ENCODE measurements around the gene RALY.

The RALY gene

DNA sequence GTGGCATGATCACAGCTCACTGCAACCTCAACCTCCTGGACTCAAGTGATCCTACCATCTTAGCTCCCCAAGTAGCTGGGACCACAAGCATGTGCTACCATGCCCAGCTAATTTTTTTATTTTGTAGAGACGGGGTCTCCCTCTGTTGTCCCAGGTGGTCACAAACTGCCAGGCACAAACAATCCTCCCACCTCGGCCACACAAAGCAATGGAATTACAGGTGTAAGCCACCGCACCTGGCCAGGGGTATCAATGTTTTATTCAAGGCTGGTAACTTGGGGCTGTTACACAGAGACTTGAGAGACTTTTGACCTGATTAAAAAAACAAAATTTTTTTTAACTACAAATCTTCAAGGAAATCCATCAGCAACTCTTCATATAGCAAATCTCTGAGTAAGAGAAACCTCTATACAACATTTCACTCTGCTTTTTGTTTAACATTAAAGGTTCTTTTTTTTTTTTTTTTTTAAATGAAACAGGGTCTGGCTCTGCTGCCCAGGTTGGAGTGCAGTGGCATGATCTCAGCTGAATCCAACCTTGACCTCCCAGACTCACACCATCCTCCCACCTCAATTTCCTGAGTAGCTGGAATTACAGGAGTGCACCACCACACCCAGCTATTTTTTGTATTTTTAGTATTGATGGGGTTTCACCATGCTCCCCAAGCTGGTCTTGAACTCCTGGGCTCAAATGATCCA lies 112.4 kb downstream of the RALY start:
- Histone ChIP-seq H3K36me3 (ENCODE audit: insufficient read depth, low read length) (peaks cover 32% of the 10 kb centered on the region), H3K27me3 (ENCODE audit: insufficient read depth, low read length) (no peaks in the 10 kb centered on the region), H3K79me2 (ENCODE audit: control insufficient read depth, insufficient read depth, low read length, unreplicated experiment) (peaks cover 91% of the 10 kb centered on the region), H3K4me3 (ENCODE audit: low read depth, low read length) (no peak overlapping the region), H2AFZ (ENCODE audit: low read length, unreplicated experiment) (no peak overlapping the region), H3K27ac (ENCODE audit: low read depth, low read length) (no peak overlapping the region), H3K4me1 (ENCODE audit: control insufficient read depth, insufficient read depth, low read length, unreplicated experiment) (peaks cover 34% of the 10 kb centered on the region)

DNA sequence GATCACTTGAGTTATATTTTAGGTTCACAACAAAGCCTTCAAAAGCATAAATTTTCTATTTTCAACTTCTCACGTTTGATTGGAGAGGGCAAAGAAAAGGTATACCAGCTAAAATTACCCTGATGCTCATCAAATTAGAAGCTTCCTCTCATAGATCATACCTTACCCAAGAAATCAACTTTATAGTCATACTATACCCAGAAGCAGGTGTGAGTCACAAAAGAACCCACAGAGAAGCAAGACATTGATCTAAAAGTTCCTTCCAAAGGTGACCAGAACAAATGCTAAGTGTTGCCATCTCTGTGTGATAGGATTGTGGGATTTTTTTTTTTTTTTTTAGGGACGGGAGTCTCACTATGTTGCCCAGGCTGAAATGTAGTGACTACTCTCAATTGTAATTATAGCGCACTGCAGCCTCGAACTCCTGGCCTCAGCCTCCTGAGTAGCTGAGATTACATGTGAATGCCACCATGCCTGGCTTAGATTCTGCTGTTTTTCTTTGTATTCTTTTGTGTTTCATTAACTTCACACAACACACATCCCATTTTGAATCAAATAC lies 115.0 kb downstream of the RALY start:
- H3K27me3 ChIP-seq (ENCODE audit: insufficient read depth, low read length), result no peaks in the 10 kb centered on the region
- H3K36me3 ChIP-seq (ENCODE audit: insufficient read depth, low read length), result peaks cover 21% of the 10 kb centered on the region
- no peak overlapping the region for H3K27ac ChIP-seq (ENCODE audit: low read depth, low read length)
- H3K79me2 ChIP-seq (ENCODE audit: control insufficient read depth, insufficient read depth, low read length, unreplicated experiment), result peaks cover 83% of the 10 kb centered on the region
- H3K4me3 ChIP-seq (ENCODE audit: low read depth, low read length), result peak overlapping the region; percentile 10
- H2AFZ ChIP-seq (ENCODE audit: low read length, unreplicated experiment), result no peak overlapping the region
- H3K4me1 ChIP-seq (ENCODE audit: control insufficient read depth, insufficient read depth, low read length, unreplicated experiment), result peaks cover 34% of the 10 kb centered on the region

DNA sequence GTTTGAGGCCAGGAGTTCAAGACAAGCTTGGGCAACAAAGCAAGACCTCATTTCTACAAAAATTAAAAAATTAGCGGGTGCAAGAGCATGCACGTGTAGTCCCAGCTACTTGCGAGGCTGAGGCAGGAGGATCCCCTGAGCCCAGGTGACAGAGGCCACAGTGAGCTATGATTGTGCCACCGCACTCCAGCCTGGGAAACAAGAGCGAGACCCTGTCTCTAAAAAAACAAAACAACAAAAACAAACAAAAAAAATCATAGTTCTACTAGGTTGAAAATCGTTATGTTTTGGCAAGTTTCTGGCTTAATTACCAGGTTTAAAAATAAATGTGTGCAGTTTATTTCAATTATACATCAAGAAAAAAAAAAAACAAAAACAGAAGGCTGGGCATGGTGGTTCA lies 115.7 kb downstream of the RALY start:
- peaks cover 17% of the 10 kb centered on the region for H3K36me3 ChIP-seq (ENCODE audit: insufficient read depth, low read length)
- H3K27ac ChIP-seq (ENCODE audit: low read depth, low read length), result no peak overlapping the region
- H3K27me3 ChIP-seq (ENCODE audit: insufficient read depth, low read length), result no peaks in the 10 kb centered on the region
- peak overlapping the region; percentile 32 for H3K4me3 ChIP-seq (ENCODE audit: low read depth, low read length)
- no peak overlapping the region for H2AFZ ChIP-seq (ENCODE audit: low read length, unreplicated experiment)
- H3K79me2 ChIP-seq (ENCODE audit: control insufficient read depth, insufficient read depth, low read length, unreplicated experiment), result peaks cover 75% of the 10 kb centered on the region
- H3K4me1 ChIP-seq (ENCODE audit: control insufficient read depth, insufficient read depth, low read length, unreplicated experiment), result peaks cover 34% of the 10 kb centered on the region

DNA sequence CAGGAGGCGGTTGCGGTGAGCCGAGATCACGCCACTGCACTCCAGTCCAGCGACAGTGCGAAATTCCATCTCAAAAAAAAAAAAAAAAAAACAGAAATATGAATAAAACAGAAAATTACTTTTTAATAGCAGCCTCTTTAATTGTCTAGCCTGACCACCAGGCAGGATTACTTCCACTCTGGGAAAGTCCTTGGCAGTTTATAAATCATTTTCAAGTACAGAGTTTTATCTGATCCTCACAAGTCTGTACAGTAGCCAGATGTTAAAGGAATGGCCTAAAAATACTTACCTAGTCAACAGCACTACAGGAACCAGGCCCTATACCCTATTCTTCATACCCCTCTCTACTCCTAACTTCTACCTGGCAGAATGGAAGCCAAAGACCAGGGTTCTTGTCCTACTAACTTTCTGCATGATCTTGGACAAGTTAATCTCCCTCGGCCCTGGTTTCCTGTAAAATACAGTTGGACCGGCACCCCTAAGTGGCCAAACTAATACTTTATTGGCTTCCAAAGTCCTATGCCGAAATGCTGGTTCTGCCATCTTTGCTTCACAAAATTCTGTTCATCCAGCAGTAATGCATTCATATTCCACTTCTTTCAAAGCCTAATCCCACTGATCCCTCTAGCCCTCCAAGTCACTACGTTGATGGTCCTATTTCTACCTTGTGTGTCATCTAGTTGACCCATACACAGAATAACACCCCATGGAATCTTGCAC lies 116.5 kb downstream of the RALY start:
- no peak overlapping the region for H2AFZ ChIP-seq (ENCODE audit: low read length, unreplicated experiment)
- H3K79me2 ChIP-seq (ENCODE audit: control insufficient read depth, insufficient read depth, low read length, unreplicated experiment), result peaks cover 68% of the 10 kb centered on the region
- H3K4me3 ChIP-seq (ENCODE audit: low read depth, low read length), result peak overlapping the region; percentile 87
- peaks cover 9% of the 10 kb centered on the region for H3K36me3 ChIP-seq (ENCODE audit: insufficient read depth, low read length)
- peaks cover 34% of the 10 kb centered on the region for H3K4me1 ChIP-seq (ENCODE audit: control insufficient read depth, insufficient read depth, low read length, unreplicated experiment)
- peak overlapping the region; percentile 79 for H3K27ac ChIP-seq (ENCODE audit: low read depth, low read length)
- no peaks in the 10 kb centered on the region for H3K27me3 ChIP-seq (ENCODE audit: insufficient read depth, low read length)

DNA sequence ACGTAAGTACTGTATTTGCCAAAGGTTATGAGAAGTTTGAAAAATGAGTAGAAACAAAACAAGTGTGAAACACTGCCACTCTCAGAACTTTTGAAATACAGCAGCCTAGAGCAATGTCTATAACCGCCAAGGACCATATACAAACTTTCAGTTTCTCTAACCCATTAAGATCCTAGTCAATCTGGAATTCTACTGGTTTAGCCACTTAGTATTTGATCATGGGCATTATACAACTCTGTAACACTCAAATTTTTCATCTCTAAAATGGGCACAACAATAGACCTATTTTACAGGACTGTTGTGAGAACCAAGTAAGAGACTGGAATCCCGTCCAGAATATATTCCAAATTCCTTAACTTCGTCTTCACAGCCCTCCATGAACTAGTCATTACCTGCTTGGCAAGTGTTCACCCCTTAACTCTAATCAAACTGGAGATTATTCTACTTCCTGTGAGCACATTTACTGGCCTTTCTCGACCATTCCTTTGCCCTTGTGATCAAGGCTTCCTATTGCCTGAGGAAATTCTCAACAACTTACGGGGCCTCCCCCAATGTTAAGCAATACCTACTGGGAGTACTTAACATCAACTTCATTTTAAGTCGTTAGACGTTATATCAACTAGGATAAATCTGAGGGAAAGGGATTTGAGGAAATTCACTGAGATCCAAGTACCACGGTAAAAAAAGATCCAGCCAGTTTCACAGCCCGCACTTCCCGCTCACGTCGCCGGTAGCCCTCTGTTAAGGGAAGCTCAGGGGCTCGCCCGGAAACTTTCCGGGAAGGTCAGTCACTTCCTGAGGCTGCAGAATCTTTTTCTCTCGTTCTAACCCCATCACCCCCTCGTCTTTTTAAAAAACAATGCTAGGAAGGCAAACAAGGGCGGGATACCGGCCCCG lies 117.3 kb downstream of the RALY start:
- H3K36me3 ChIP-seq (ENCODE audit: insufficient read depth, low read length), result peaks cover 9% of the 10 kb centered on the region
- peak overlapping the region; percentile 87 for H3K4me3 ChIP-seq (ENCODE audit: low read depth, low read length)
- H2AFZ ChIP-seq (ENCODE audit: low read length, unreplicated experiment), result no peak overlapping the region
- peaks cover 31% of the 10 kb centered on the region for H3K4me1 ChIP-seq (ENCODE audit: control insufficient read depth, insufficient read depth, low read length, unreplicated experiment)
- H3K27me3 ChIP-seq (ENCODE audit: insufficient read depth, low read length), result no peaks in the 10 kb centered on the region
- peaks cover 60% of the 10 kb centered on the region for H3K79me2 ChIP-seq (ENCODE audit: control insufficient read depth, insufficient read depth, low read length, unreplicated experiment)
- H3K27ac ChIP-seq (ENCODE audit: low read depth, low read length), result peak overlapping the region; percentile 79

DNA sequence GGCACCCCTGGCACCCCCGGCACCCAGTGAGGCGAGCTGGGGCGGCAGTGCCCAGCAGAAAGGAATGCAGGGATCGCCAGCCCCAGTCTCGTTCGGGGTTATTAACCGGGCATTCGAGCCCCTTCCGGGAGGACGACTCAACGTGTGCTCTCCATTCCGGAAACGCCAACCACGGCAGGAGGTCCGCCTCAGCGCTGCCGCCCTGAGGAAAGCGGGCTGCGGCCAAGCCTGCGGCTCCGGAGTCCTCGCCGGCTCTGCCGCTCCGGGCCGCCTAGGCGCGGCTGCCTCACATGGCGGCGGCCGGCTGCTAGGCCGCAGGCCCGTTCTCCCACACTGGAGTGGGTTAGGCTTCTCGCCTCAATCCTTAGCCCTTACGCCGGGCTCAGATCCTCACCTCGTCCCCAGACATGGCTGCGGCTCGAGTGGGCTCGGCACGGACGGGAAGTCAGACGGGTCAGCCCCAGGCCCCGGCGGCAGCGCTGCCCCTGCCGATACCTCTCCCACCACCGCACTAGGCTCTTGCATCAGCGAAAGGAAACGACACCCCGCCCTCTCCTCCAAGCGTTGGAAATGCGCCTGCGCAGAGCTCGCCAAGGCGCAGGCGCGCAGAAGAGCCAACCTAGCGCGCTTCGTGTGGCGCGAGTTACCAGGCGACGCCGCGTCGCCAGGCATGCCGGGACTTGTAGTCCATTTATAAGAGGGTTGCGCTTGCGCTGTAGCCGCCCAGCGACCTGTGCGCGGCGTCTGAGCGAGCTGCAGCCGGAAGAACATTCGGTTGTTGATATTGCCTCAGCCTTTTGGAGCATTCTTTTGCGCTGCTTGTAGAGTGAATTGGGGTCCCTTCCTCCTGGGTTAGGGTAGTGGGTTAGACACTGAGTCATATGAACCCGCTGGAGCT lies 118.2 kb downstream of the RALY start, which contains the start of gene EIF2S2:
TSS of gene EIF2S2 (minus strand) at position 542 of the 898 bp plus-strand sequence. CDS start at position 409, 133 bp downstream.
- peak within 1 kb of the TSS; percentile 87 for H3K4me3 ChIP-seq (ENCODE audit: low read depth, low read length)
- H3K27ac ChIP-seq (ENCODE audit: low read depth, low read length), result peak within 1 kb of the TSS; percentile 79
- peaks cover 29% of the 10 kb centered on the region for H3K4me1 ChIP-seq (ENCODE audit: control insufficient read depth, insufficient read depth, low read length, unreplicated experiment)
- peaks cover 50% of the 10 kb centered on the region for H3K79me2 ChIP-seq (ENCODE audit: control insufficient read depth, insufficient read depth, low read length, unreplicated experiment)
- H3K36me3 ChIP-seq (ENCODE audit: insufficient read depth, low read length), result peaks cover 9% of the 10 kb centered on the region
- peak within 1 kb of the TSS; percentile 94 for H2AFZ ChIP-seq (ENCODE audit: low read length, unreplicated experiment)
- H3K27me3 ChIP-seq (ENCODE audit: insufficient read depth, low read length), result no peaks in the 10 kb centered on the region

DNA sequence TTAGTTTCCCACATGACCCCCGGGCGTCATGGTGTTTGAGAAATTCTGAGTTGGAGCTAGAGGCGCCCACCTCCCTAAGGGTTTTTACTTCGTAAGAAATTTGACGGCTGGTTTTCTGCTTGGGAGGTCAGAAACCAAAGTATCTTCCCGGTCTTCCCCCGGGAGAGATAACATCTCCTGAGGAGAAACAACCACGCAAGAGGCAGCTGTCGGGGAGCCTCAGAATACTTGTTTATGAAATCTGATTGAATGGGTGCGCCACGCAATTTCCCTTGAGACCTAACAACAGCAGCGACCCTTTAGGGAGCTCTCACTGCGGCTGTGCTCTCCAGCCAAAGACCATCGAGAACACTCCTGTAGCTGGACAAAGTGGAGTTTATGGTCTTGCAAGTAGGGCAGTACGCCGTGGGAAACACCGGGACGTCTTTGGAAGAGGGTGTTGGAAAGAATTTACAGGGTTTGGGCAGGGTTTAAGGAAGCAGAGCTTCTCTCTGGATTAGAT lies 118.9 kb downstream of the RALY start:
- Histone ChIP-seq H3K36me3 (ENCODE audit: insufficient read depth, low read length) (peaks cover 9% of the 10 kb centered on the region), H3K4me1 (ENCODE audit: control insufficient read depth, insufficient read depth, low read length, unreplicated experiment) (peaks cover 26% of the 10 kb centered on the region), H3K4me3 (ENCODE audit: low read depth, low read length) (peak overlapping the region; percentile 87), H3K27me3 (ENCODE audit: insufficient read depth, low read length) (no peaks in the 10 kb centered on the region), H3K27ac (ENCODE audit: low read depth, low read length) (peak overlapping the region; percentile 29; the same call in 1 of the 2 replicates), H3K79me2 (ENCODE audit: control insufficient read depth, insufficient read depth, low read length, unreplicated experiment) (peaks cover 43% of the 10 kb centered on the region), H2AFZ (ENCODE audit: low read length, unreplicated experiment) (peak overlapping the region; percentile 94)

DNA sequence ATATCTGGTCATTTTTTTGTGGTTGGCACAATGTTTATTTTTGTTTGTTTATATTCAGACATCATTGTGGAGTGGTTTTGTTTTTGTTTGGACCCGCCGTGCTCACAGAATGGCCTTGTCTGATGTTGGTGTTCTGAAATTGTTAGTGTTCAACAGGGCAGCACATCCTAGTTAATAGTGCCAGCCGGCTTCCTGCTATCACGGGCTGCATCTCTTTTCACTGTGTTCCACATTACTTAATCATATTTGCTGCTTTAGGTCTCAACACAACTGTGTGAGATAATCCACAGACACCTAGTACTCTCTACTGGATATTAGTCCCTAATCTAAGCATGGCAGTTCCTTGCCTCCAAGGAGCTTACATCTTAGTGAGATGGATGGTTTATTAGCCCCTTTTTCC lies 121.1 kb downstream of the RALY start:
- Histone ChIP-seq H3K27ac (ENCODE audit: low read depth, low read length) (no peak overlapping the region), H3K36me3 (ENCODE audit: insufficient read depth, low read length) (no peaks in the 10 kb centered on the region), H2AFZ (ENCODE audit: low read length, unreplicated experiment) (no peak overlapping the region), H3K4me1 (ENCODE audit: control insufficient read depth, insufficient read depth, low read length, unreplicated experiment) (peaks cover 4% of the 10 kb centered on the region), H3K27me3 (ENCODE audit: insufficient read depth, low read length) (no peaks in the 10 kb centered on the region), H3K4me3 (ENCODE audit: low read depth, low read length) (no peak overlapping the region), H3K79me2 (ENCODE audit: control insufficient read depth, insufficient read depth, low read length, unreplicated experiment) (peaks cover 21% of the 10 kb centered on the region)

DNA sequence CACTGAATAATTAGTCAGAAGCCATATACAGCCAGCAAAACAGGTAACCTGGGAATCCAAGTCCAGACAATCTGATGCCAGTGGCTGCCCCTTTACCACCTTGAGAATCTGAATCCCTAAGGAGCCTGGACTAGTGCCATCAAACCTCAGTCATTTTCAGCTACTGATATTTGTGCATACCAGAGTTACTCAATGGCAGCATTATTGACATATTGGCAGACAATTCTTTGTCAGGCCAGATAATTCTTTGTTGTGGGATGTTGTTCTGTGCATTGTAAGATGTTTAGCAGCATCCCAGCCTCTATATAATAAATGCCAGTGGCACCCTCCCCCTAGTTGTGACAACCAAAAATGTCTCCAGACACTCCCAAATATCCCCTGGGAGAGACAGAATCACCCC lies 121.5 kb downstream of the RALY start:
- H3K36me3 ChIP-seq (ENCODE audit: insufficient read depth, low read length), result no peaks in the 10 kb centered on the region

More for the DNA sequence above, 121.5 kb downstream of the RALY start:
- H3K4me3 ChIP-seq (ENCODE audit: low read depth, low read length), result no peak overlapping the region
- H3K79me2 ChIP-seq (ENCODE audit: control insufficient read depth, insufficient read depth, low read length, unreplicated experiment), result peaks cover 18% of the 10 kb centered on the region
- H3K27me3 ChIP-seq (ENCODE audit: insufficient read depth, low read length), result no peaks in the 10 kb centered on the region
- no peak overlapping the region for H2AFZ ChIP-seq (ENCODE audit: low read length, unreplicated experiment)
- no peak overlapping the region for H3K27ac ChIP-seq (ENCODE audit: low read depth, low read length)
- peaks cover 2% of the 10 kb centered on the region for H3K4me1 ChIP-seq (ENCODE audit: control insufficient read depth, insufficient read depth, low read length, unreplicated experiment)

Data from ACC112 (cell line).